Naive thymus-derived CD4-positive, alpha-beta T cell (primary cell): ENCODE results near the gene FOSL1. TPM values are rescaled to one million over a fixed set of nuclear protein-coding genes. Genes with fewer than 3 reads are reported as not detected.

Experiments used
- ATAC-seq: fragments of 150-1000 bp; cut with Tn5 transposase; 2 replicates; pipeline ENCODE4 v1.10.0; 2021; ENCODE audit warnings: mild to moderate bottlenecking, moderate library complexity
- CTCF ChIA-PET: fragments of 350-600 bp; sonication (Branson Sonifier 250); formaldehyde crosslinking; loops from one replicate; lab custom pipeline; 2021; ENCODE audit warnings: antibody characterized with exemption; lab: Charles Lee
- POLR2A ChIA-PET: fragments of 350-600 bp; sonication (Branson Sonifier 250); formaldehyde crosslinking; loops from one replicate; lab custom pipeline; 2021; ENCODE audit warnings: antibody characterized with exemption, inconsistent platforms; lab: Charles Lee
- DNase-seq, 9 donors: peaks; one replicate each; pipeline versions ENCODE4 v3.0.0 to v3.0.0-alpha.2; 2020 to 2022; ENCODE audit warnings: mixed read lengths in 1 of 9
- H3K27ac ChIP-seq: one replicate; pipeline ENCODE4 v1.7.0; 2013; ENCODE audit warnings: mild to moderate bottlenecking, low read depth, low read length, moderate library complexity
- H3K27me3 ChIP-seq, 2 donors: one replicate each; pipeline ENCODE4 v1.7.0; 2013; ENCODE audit warnings: low read length in 2 of 2, mild to moderate bottlenecking in 2 of 2, moderate library complexity in 2 of 2; ENCODE audit not compliant: control insufficient read depth in 2 of 2, insufficient read depth in 2 of 2
- H3K36me3 ChIP-seq, 3 experiments: 1 replicate in 2 of 3; 2 replicates in 1 of 3; pipeline ENCODE4 v1.7.0; 2013; ENCODE audit warnings: low read length in 3 of 3, mild to moderate bottlenecking in 3 of 3, moderate library complexity in 1 of 3; ENCODE audit not compliant: insufficient read depth in 3 of 3, control insufficient read depth in 2 of 3
- H3K4me1 ChIP-seq, 2 donors: one replicate each; pipeline ENCODE4 v1.7.0; 2013; ENCODE audit warnings: low read length in 2 of 2, mild to moderate bottlenecking in 2 of 2, moderate library complexity in 1 of 2; ENCODE audit not compliant: control insufficient read depth in 2 of 2, insufficient read depth in 2 of 2
- H3K4me3 ChIP-seq: 2 replicates; pipeline ENCODE4 v1.7.0; 2013; ENCODE audit warnings: mild to moderate bottlenecking, low read length
- H3K9me3 ChIP-seq, 3 experiments: 1 replicate in 2 of 3; 2 replicates in 1 of 3; pipeline ENCODE4 v1.7.0; 2013; ENCODE audit warnings: low read length in 3 of 3; ENCODE audit not compliant: control insufficient read depth in 2 of 3
- H3K27ac Mint-ChIP-seq, 9 donors: one replicate each; pipeline ENCODE4 v1.8.0; 2020 to 2022; ENCODE audit warnings: mixed read lengths in 9 of 9, mild to moderate bottlenecking in 8 of 9, moderate library complexity in 5 of 9, inconsistent platforms in 2 of 9
- H3K27me3 Mint-ChIP-seq, 5 donors: one replicate each; pipeline ENCODE4 v1.8.0; 2021 to 2022; ENCODE audit warnings: mixed read lengths in 5 of 5, mild to moderate bottlenecking in 1 of 5
- H3K36me3 Mint-ChIP-seq, 5 donors: one replicate each; pipeline ENCODE4 v1.8.0; 2020 to 2022; ENCODE audit warnings: mixed read lengths in 5 of 5, mild to moderate bottlenecking in 3 of 5, inconsistent platforms in 1 of 5
- H3K4me1 Mint-ChIP-seq, 7 donors: one replicate each; pipeline ENCODE4 v1.8.0; 2020 to 2022; ENCODE audit warnings: mixed read lengths in 7 of 7, mild to moderate bottlenecking in 3 of 7, inconsistent platforms in 1 of 7
- H3K4me3 Mint-ChIP-seq, 10 donors: one replicate each; pipeline ENCODE4 v1.8.0; 2020 to 2022; ENCODE audit warnings: mild to moderate bottlenecking in 10 of 10, mixed read lengths in 10 of 10, moderate library complexity in 6 of 10, inconsistent platforms in 2 of 10
- H3K9me3 Mint-ChIP-seq, 11 donors: one replicate each; pipeline ENCODE4 v1.8.0; 2020 to 2022; ENCODE audit warnings: mixed read lengths in 11 of 11, mild to moderate bottlenecking in 4 of 11, inconsistent platforms in 1 of 11, moderate library complexity in 1 of 11
- intact Hi-C, 2 donors: fragments of 100-400 bp; cut with micrococcal nuclease; formaldehyde crosslinking; loops; one replicate each; pipeline ENCODE4 v1.15.1; 2023
- polyA plus RNA-seq, 2 donors: library from polyadenylated mRNA; unstranded; fragments of 300-500 nt; fragmentation: Illumina TruSeq; gene quantifications; one replicate each; pipeline ENCODE4 v1.2.3, GENCODE V29; 2021
- total RNA-seq, 6 experiments: library from RNA in 5 of 6; stranded (reverse) in 5 of 6; gene quantifications; 1 replicate in 5 of 6; 2 replicates in 1 of 6; pipeline ENCODE4 v1.2.3 and lab custom pipeline; 2021 to 2026

Gene FOSL1
- total and polyA plus RNA-seq, 7 experiments from 2014 or later, result 2.8 to 25.7 (median 4.0) TPM; not detected in 4

DNA sequence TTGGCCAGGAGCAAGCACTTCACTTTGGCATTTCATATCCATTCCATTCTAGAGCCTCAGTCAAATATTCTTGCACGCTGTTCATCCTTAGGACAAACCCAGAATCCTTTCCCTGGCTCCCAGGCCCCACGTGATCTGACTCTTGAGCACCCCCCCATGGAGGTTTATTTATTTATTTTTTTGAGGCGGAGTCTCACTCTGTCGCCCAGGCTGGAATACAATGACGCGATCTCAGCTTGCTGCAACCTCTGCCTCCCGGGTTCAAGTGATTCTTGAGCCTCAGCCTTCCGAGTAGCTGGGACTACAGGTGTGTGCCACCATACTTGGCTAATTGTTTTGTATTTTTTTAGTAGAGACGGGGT lies 32.4 kb upstream of the FOSL1 start:
- H3K4me3 Mint-ChIP-seq, result no peak overlapping the region
- peaks cover 0 to 4% (median 0%) of the 10 kb centered on the region in 5 donors for H3K27me3 Mint-ChIP-seq
- ChIA-PET CTCF (interaction anchor here (0.5 to 1.8 kb wide), 2 partner anchors 48 to 139 kb away, joined by 3 to 6 read pairs; no protein-coding TSS in a partner anchor), POLR2A (interaction anchor here (0.8 to 2.9 kb wide), 6 partner anchors 10 to 73 kb away, joined by 3 to 15 read pairs (median 6); partner anchors contain the start of genes CCDC85B, FIBP and MUS81)
- H3K36me3 Mint-ChIP-seq, result peaks cover 0 to 1% (median 0%) of the 10 kb centered on the region in 5 donors
- no peaks in the 10 kb centered on the region for H3K9me3 ChIP-seq
- intact Hi-C loops, result no loop called here
- no peak for ATAC-seq
- no peak for DNase-seq
- H3K36me3 ChIP-seq, result no peaks in the 10 kb centered on the region
- H3K27ac Mint-ChIP-seq, result peak overlapping the region in 2 of 9 donors; percentile 10 to 61
- H3K9me3 Mint-ChIP-seq, result no peaks in the 10 kb centered on the region
- H3K4me1 ChIP-seq, result peaks cover 15 to 23% of the 10 kb centered on the region in 2 donors
- H3K27ac ChIP-seq, result no peak overlapping the region
- no peak overlapping the region for H3K4me3 ChIP-seq
- H3K27me3 ChIP-seq, result no peaks in the 10 kb centered on the region
- H3K4me1 Mint-ChIP-seq, result peaks cover 21 to 34% (median 24%) of the 10 kb centered on the region in 7 donors

DNA sequence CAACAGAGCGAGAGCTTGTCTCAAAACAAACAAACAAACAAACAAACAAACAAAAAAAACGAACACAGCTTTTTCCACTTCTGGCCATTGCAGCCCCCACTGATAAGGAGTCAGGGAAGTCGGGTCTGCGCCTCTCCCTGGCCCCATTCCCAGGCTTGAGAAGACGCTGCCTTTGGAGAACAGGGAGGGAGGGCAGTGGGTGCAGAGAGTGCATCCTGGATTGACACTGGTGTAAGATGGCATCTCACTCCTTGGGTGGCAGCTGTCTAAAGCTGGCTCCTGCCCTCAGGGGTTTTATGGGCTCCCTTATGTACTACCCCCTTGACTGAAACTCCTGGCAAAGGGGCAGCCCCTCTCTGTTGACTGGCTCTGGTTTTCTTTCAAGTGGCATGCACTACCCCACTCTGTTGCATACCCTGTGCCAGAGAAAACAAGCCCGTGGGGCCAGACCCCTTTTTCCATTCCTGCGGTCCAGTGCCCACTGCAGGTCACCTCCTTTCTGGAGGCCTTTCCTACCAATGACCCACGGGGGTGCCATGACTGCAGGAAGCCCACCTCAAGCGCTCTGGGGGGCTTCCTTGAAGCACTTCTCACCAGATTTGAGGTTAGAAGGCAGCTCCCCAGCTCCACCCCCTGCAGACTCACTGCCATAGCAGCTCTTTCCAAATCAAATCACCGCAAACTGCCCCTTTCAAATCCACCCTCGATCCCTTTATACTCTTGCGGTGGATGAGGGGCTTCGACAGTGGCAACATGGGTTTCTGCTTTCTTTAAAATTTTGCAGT lies 31.8 kb upstream of the FOSL1 start:
- H3K4me1 ChIP-seq, result peaks cover 20 to 29% of the 10 kb centered on the region in 2 donors
- no peak overlapping the region for H3K27ac ChIP-seq
- no peaks in the 10 kb centered on the region for H3K36me3 ChIP-seq
- no peaks in the 10 kb centered on the region for H3K9me3 ChIP-seq
- H3K27ac Mint-ChIP-seq, result peak overlapping the region in 5 of 9 donors; percentile 10 to 77 (median 61)
- CTCF ChIA-PET, result interaction anchor here (0.5 to 1.8 kb wide), 3 partner anchors 47 to 139 kb away, joined by 3 to 6 read pairs (median 6); no protein-coding TSS in a partner anchor
- H3K4me3 ChIP-seq, result no peak overlapping the region
- no peaks in the 10 kb centered on the region for H3K27me3 Mint-ChIP-seq
- H3K9me3 Mint-ChIP-seq, result no peaks in the 10 kb centered on the region
- peaks cover 0 to 1% (median 0%) of the 10 kb centered on the region in 5 donors for H3K36me3 Mint-ChIP-seq
- DNase-seq (no peak), ATAC-seq (no peak)
- POLR2A ChIA-PET, result interaction anchor here (0.8 to 2.9 kb wide), 5 partner anchors 10 to 72 kb away, joined by 3 to 15 read pairs (median 6); partner anchors contain the start of genes CCDC85B, FIBP and MUS81
- H3K4me1 Mint-ChIP-seq, result peaks cover 26 to 40% (median 30%) of the 10 kb centered on the region in 7 donors
- intact Hi-C loops, result no loop called here
- no peak overlapping the region for H3K4me3 Mint-ChIP-seq
- no peaks in the 10 kb centered on the region for H3K27me3 ChIP-seq

DNA sequence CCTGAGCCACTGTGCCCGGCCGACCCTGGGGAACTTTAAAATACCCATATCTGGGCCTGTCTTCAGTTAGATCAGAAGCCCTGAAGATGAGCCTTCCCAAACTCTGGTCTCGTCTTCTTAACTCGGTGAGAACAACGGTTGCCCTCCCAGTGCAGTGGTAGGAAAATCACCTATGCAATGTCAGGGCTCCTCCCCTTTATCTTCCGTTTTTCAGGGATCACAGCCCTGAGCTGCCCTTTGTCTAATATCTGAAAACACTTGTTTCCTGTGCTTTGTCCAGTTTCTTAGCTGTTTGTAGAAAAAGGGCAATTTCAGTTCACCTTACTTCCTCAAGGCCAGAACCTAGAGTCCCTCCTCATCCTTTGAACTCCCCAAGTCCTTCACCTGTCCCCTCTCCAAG lies 28.5 kb upstream of the FOSL1 start:
- ATAC-seq (no peak), DNase-seq (no peak)
- Mint-ChIP-seq H3K27ac (peak overlapping the region; percentile 92 to 98 (median 96)), H3K27me3 (no peaks in the 10 kb centered on the region), H3K9me3 (no peaks in the 10 kb centered on the region), H3K4me3 (peak overlapping the region; percentile 74 to 89 (median 80)), H3K36me3 (peaks cover 0 to 1% (median 0%) of the 10 kb centered on the region in 5 donors), H3K4me1 (peaks cover 30 to 47% (median 32%) of the 10 kb centered on the region in 7 donors)
- intact Hi-C loops, result loop anchor here (1.0 to 2.0 kb wide), 8 partner anchors 9 to 70 kb away; partner anchors contain the start of genes C11orf68 (in 2 of the 2), DRAP1 (in 2 of the 2), SART1 (in 2 of the 2) and CCDC85B (in 1 of the 2)
- H3K4me3 ChIP-seq, result no peak overlapping the region
- ChIA-PET CTCF (interaction anchor here (1.2 to 1.7 kb wide), 4 partner anchors 38 to 44 kb away, joined by 3 to 7 read pairs (median 4); partner anchors contain the start of genes CCDC85B and FIBP), POLR2A (interaction anchor here (1.0 to 2.8 kb wide), 11 partner anchors 11 to 217 kb away, joined by 3 to 32 read pairs (median 5); partner anchors contain the start of genes CCDC85B, FIBP, KAT5 and SART1)
- no peaks in the 10 kb centered on the region for H3K9me3 ChIP-seq
- H3K27me3 ChIP-seq, result no peaks in the 10 kb centered on the region
- H3K4me1 ChIP-seq, result peaks cover 20 to 30% of the 10 kb centered on the region in 2 donors
- peaks cover 0 to 9% (median 0%) of the 10 kb centered on the region in 3 experiments for H3K36me3 ChIP-seq
- H3K27ac ChIP-seq, result peak overlapping the region; percentile 81

DNA sequence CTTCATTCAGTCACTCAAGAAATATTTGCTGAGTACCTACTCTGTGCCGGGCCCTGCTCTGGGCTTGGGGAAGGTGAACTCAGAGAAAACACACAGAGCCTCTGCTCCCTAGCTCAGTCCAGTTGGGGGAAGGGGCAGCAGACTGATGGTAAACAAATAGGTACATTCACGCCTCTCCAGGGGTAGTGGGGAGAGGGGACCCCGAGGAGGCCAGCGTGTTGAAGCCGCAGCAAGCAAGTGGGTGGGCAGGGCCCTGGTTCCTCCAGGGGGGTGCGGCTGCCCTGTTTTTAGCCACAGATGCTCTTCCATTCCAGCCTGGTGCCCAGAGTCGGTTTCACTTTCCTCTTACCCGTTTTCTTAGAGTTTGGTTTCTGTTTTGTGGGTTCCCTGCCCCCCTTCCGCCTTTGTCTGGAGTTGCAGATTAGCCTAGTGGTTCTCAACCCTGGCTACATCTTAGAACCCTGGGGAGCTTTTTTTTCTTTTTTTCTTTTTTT lies 27.8 kb upstream of the FOSL1 start:
- Mint-ChIP-seq H3K9me3 (no peaks in the 10 kb centered on the region), H3K4me1 (peaks cover 31 to 47% (median 36%) of the 10 kb centered on the region in 7 donors), H3K27me3 (no peaks in the 10 kb centered on the region), H3K4me3 (peak overlapping the region; percentile 74 to 89 (median 81)), H3K36me3 (peaks cover 0 to 5% (median 4%) of the 10 kb centered on the region in 5 donors), H3K27ac (peak overlapping the region; percentile 92 to 98 (median 96))
- H3K27me3 ChIP-seq, result no peaks in the 10 kb centered on the region
- intact Hi-C loops, result loop anchor here (1.0 to 2.0 kb wide), 8 partner anchors 9 to 69 kb away; partner anchors contain the start of genes C11orf68 (in 2 of the 2), DRAP1 (in 2 of the 2), SART1 (in 2 of the 2) and CCDC85B (in 1 of the 2)
- DNase-seq (peak in 8 of 9 donors; percentile 64 to 86 (median 80)), ATAC-seq (peak; percentile 96)
- peak overlapping the region; percentile 78 for H3K4me3 ChIP-seq
- H3K27ac ChIP-seq, result peak overlapping the region; percentile 81
- H3K9me3 ChIP-seq, result no peaks in the 10 kb centered on the region
- ChIA-PET POLR2A (interaction anchor here (0.6 to 2.8 kb wide), 15 partner anchors 10 to 1108 kb away, joined by 3 to 32 read pairs (median 4); partner anchors contain the start of genes CCDC85B, FIBP, KAT5 and SART1), CTCF (interaction anchor here (1.2 to 1.7 kb wide), 4 partner anchors 37 to 43 kb away, joined by 3 to 7 read pairs (median 4); partner anchors contain the start of genes CCDC85B and FIBP)
- H3K36me3 ChIP-seq, result peaks cover 0 to 12% (median 0%) of the 10 kb centered on the region in 3 experiments
- H3K4me1 ChIP-seq, result peaks cover 20 to 30% of the 10 kb centered on the region in 2 donors

DNA sequence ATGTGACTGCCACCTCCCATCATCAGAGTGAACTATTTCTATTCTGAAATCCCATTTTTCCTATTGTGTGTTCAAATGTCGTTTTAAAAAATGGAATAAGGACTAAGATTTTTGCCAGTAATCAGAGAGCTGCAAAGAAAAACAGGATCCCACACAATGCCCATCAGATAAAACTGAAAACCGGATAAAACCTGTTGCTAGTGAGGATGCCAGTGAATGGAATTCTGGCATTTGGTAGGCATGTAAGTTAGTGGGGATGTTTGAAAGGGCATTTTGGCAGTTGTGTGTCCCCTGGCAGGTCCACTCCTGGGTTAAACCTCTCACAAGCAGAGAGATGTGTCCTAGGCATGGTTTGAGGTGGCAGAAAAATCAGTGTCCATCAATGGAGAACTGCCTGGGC lies 25.2 kb upstream of the FOSL1 start:
- Mint-ChIP-seq H3K9me3 (no peaks in the 10 kb centered on the region), H3K36me3 (peaks cover 4 to 15% (median 12%) of the 10 kb centered on the region in 5 donors), H3K4me3 (peak overlapping the region in 1 of 10 donors; percentile 36), H3K27me3 (no peaks in the 10 kb centered on the region), H3K4me1 (peaks cover 28 to 49% (median 40%) of the 10 kb centered on the region in 7 donors), H3K27ac (peak overlapping the region in 6 of 9 donors; percentile 28 to 63 (median 48))
- Histone ChIP-seq H3K27ac (no peak overlapping the region), H3K27me3 (no peaks in the 10 kb centered on the region), H3K9me3 (no peaks in the 10 kb centered on the region), H3K36me3 (peaks cover 0 to 37% (median 4%) of the 10 kb centered on the region in 3 experiments), H3K4me1 (peaks cover 28 to 30% of the 10 kb centered on the region in 2 donors), H3K4me3 (no peak overlapping the region)
- ATAC-seq, result no peak
- DNase-seq, result no peak
- intact Hi-C loops, result no loop called here
- ChIA-PET POLR2A (interaction anchor here (0.6 to 1.4 kb wide), 2 partner anchors 32 to 586 kb away, joined by 3 to 6 read pairs; no protein-coding TSS in a partner anchor), CTCF (interaction anchor here (0.7 to 1.8 kb wide), 3 partner anchors 35 to 239 kb away, joined by 3 to 5 read pairs (median 3); partner anchors contain the start of gene CCDC85B)
